Breast epithelium (tissue), 4 donors: ENCODE results near the gene NRXN3. TPM values are rescaled to one million over a fixed set of nuclear protein-coding genes. Genes with fewer than 3 reads are reported as not detected.

Source experiments
- DNase-seq, 2 donors: peaks; one replicate each; pipeline ENCODE4 v3.0.0-alpha.2; 2019; ENCODE audit warnings: low spot score in 2 of 2
- H3K27ac ChIP-seq, 2 donors: fragments of 200-600 bp; sonication (generic) in 1 of 2; one replicate each; pipeline ENCODE4 v1.5.1; 2016 to 2019; ENCODE audit warnings: mild to moderate bottlenecking in 1 of 2
- H3K27me3 ChIP-seq, 2 donors: fragments of 200-600 bp; sonication (generic) in 1 of 2; one replicate each; pipeline versions ENCODE4 v1.5.1 to v1.6.0; 2017 to 2019; ENCODE audit warnings: control low read depth in 1 of 2, mild to moderate bottlenecking in 1 of 2
- H3K36me3 ChIP-seq: fragments of 200-600 bp; one replicate; pipeline ENCODE4 v1.5.1; 2019
- H3K4me1 ChIP-seq, 2 donors: fragments of 200-600 bp; sonication (generic); one replicate each; pipeline ENCODE4 v1.5.1; 2016 to 2019; ENCODE audit warnings: control low read depth in 1 of 2
- H3K4me3 ChIP-seq, 3 donors: fragments of 200-600 bp; sonication (generic); 1 replicate in 2 of 3; 2 replicates in 1 of 3; pipeline ENCODE4 v1.5.1; 2016 to 2019; ENCODE audit warnings: mild to moderate bottlenecking in 3 of 3, moderate library complexity in 2 of 3
- H3K9me3 ChIP-seq, 2 donors: fragments of 200-600 bp; sonication (generic) in 1 of 2; one replicate each; pipeline ENCODE4 v1.5.1; 2016 to 2019; ENCODE audit warnings: control low read depth in 1 of 2
- CTCF ChIP-seq, 3 donors: fragments of 450-650 bp; IDR thresholded peaks; one replicate each; pipeline ENCODE4 v1.5.1; 2016 to 2017; ENCODE audit warnings: antibody characterized with exemption in 3 of 3, mild to moderate bottlenecking in 3 of 3, moderate library complexity in 3 of 3
- POLR2A ChIP-seq: fragments of 450-650 bp; IDR thresholded peaks from one replicate; pipeline ENCODE4 v1.6.1; 2016; ENCODE audit warnings: antibody characterized with exemption, mild to moderate bottlenecking, moderate library complexity
- POLR2AphosphoS5 ChIP-seq, 3 donors: sonication (generic); formaldehyde crosslinking; IDR thresholded peaks; one replicate each; pipeline ENCODE4 v1.6.1; 2017; ENCODE audit warnings: antibody characterized with exemption in 3 of 3
- intact Hi-C: fragments of 100-400 bp; cut with DNase I; formaldehyde crosslinking; loops from one replicate; pipeline ENCODE4 v1.15.1; 2023; ENCODE audit warnings: low total_unique reads
- total RNA-seq, 3 donors: library from RNA; depleted of rRNA; stranded (reverse); fragments of >200 nt; gene quantifications; one replicate each; pipeline ENCODE4 v1.1.0, GENCODE V29; 2016

Gene NRXN3
- total RNA-seq, 3 donors from 2014 or later: 2.9 to 3.6 (median 3.5) TPM

- H3K4me1 ChIP-seq: no peaks in the 10 kb centered on the region
- H3K27me3 ChIP-seq: no peaks in the 10 kb centered on the region
- TF ChIP-seq CTCF (IDR thresholded peaks at IDR 0.05) (no peak), POLR2A (no peak), POLR2AphosphoS5 (IDR thresholded peaks at IDR 0.05) (no peak)
- H3K4me3 ChIP-seq: no peak overlapping the region
- H3K27ac ChIP-seq: no peak overlapping the region
- H3K9me3 ChIP-seq: no peaks in the 10 kb centered on the region
- H3K36me3 ChIP-seq: no peaks in the 10 kb centered on the region
- no peak for DNase-seq
- intact Hi-C loops: no loop called here
These were observed 1055.6 kb downstream of the NRXN3 start for GRCh38 chr14:79225815-79226214.

- Histone ChIP-seq H3K4me1 (no peaks in the 10 kb centered on the region), H3K27ac (no peak overlapping the region), H3K4me3 (no peak overlapping the region), H3K27me3 (no peaks in the 10 kb centered on the region), H3K36me3 (no peaks in the 10 kb centered on the region), H3K9me3 (no peaks in the 10 kb centered on the region)
- TF ChIP-seq POLR2AphosphoS5 (IDR thresholded peaks at IDR 0.05): no peak
- no peak for TF ChIP-seq POLR2A
- intact Hi-C loops: no loop called here
- no peak for DNase-seq
These were observed 1059.3 kb downstream of the NRXN3 start for GRCh38 chr14:79229383-79229909.

- H3K9me3 ChIP-seq: no peaks in the 10 kb centered on the region
- no peak for TF ChIP-seq POLR2A
- TF ChIP-seq POLR2AphosphoS5 (IDR thresholded peaks at IDR 0.05): no peak
- TF ChIP-seq CTCF (IDR thresholded peaks at IDR 0.05): no peak
- no peaks in the 10 kb centered on the region for H3K4me1 ChIP-seq
- no peak overlapping the region for H3K27ac ChIP-seq
- H3K4me3 ChIP-seq: no peak overlapping the region
- no peak for DNase-seq
- H3K36me3 ChIP-seq: no peaks in the 10 kb centered on the region
- intact Hi-C loops: no loop called here
- no peaks in the 10 kb centered on the region for H3K27me3 ChIP-seq
These were observed 1072.5 kb downstream of the NRXN3 start for GRCh38 chr14:79242666-79243065.

GRCh38 chr14:79246173-79246572, 1076.0 kb downstream of the NRXN3 start:
- Histone ChIP-seq H3K4me1 (no peaks in the 10 kb centered on the region), H3K27ac (no peak overlapping the region), H3K9me3 (no peaks in the 10 kb centered on the region), H3K4me3 (no peak overlapping the region), H3K36me3 (no peaks in the 10 kb centered on the region), H3K27me3 (no peaks in the 10 kb centered on the region)
- intact Hi-C loops: no loop called here
- no peak for TF ChIP-seq POLR2A
- no peak for TF ChIP-seq POLR2AphosphoS5 (IDR thresholded peaks at IDR 0.05)
- TF ChIP-seq CTCF (IDR thresholded peaks at IDR 0.05): no peak
- DNase-seq: no peak

- intact Hi-C loops: no loop called here
- DNase-seq: no peak
- H3K27ac ChIP-seq: no peak overlapping the region
- no peaks in the 10 kb centered on the region for H3K9me3 ChIP-seq
- H3K4me1 ChIP-seq: no peaks in the 10 kb centered on the region
- TF ChIP-seq POLR2A (no peak), CTCF (IDR thresholded peaks at IDR 0.05) (no peak), POLR2AphosphoS5 (IDR thresholded peaks at IDR 0.05) (no peak)
- H3K36me3 ChIP-seq: no peaks in the 10 kb centered on the region
- H3K27me3 ChIP-seq: no peaks in the 10 kb centered on the region
- no peak overlapping the region for H3K4me3 ChIP-seq
These were observed 1078.0 kb downstream of the NRXN3 start for GRCh38 chr14:79248126-79248525.

- Histone ChIP-seq H3K27ac (no peak overlapping the region), H3K4me3 (no peak overlapping the region)
- intact Hi-C loops: no loop called here
These were observed 1078.6 kb downstream of the NRXN3 start for GRCh38 chr14:79248771-79249170.

More at GRCh38 chr14:79248771-79249170, 1078.6 kb downstream of the NRXN3 start:
- Histone ChIP-seq H3K9me3 (no peaks in the 10 kb centered on the region), H3K4me1 (no peaks in the 10 kb centered on the region), H3K36me3 (no peaks in the 10 kb centered on the region), H3K27me3 (no peaks in the 10 kb centered on the region)
- no peak for DNase-seq
- no peak for TF ChIP-seq POLR2A
- TF ChIP-seq CTCF (IDR thresholded peaks at IDR 0.05): no peak
- TF ChIP-seq POLR2AphosphoS5 (IDR thresholded peaks at IDR 0.05): no peak
